ENCODE measurements around the gene C1orf167.

The C1orf167 gene

DNA sequence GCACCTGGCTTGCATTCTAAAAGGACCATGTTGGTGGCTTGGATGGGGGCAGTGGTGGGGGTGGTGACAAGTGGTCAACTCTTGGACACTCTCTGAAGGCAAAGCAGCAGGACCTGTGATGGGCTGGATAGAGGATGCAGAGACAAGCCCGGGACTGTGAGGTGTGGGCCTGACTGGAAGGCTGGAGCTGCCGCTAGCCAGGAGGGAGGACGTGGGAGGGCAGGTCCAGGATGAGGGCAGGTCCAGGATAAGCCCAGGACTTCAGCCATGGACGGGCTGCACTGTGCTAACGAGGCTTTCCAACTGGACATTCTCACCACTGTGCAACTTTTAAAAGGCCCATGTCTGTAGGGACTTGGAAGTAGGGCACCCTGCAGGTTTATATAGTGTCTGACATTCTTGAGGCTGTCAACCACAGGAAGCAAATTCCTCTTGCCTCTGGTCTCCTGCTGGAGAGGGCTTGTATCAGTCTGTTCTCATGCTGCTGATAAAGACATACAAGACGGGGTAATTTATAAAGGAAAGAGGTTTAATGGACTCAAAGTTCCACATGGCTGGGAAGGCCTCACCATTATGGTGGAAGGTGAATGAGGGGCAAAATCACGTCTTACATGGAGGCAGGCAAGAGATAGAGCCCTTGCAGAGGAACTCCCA lies 8.3 kb upstream of the C1orf167 start:
- Histone ChIP-seq H3K79me2 (no peaks in the 10 kb centered on the region), H3K27ac (no peak overlapping the region), H3K27me3 (ENCODE audit: control insufficient read depth, insufficient read depth, low read length) (no peaks in the 10 kb centered on the region), H3K4me1 (no peaks in the 10 kb centered on the region), H3K4me2 (ENCODE audit: low read length) (no peak overlapping the region), H2AFZ (no peak overlapping the region), H3K36me3 (ENCODE audit: control insufficient read depth, insufficient read depth, low read length) (no peaks in the 10 kb centered on the region), H3K9me3 (ENCODE audit: control insufficient read depth, low read length) (no peaks in the 10 kb centered on the region), H3K4me3 (ENCODE audit: low read depth, low read length) (no peak overlapping the region), H3K9ac (no peak overlapping the region)
- TF ChIP-seq, protein P1, sequence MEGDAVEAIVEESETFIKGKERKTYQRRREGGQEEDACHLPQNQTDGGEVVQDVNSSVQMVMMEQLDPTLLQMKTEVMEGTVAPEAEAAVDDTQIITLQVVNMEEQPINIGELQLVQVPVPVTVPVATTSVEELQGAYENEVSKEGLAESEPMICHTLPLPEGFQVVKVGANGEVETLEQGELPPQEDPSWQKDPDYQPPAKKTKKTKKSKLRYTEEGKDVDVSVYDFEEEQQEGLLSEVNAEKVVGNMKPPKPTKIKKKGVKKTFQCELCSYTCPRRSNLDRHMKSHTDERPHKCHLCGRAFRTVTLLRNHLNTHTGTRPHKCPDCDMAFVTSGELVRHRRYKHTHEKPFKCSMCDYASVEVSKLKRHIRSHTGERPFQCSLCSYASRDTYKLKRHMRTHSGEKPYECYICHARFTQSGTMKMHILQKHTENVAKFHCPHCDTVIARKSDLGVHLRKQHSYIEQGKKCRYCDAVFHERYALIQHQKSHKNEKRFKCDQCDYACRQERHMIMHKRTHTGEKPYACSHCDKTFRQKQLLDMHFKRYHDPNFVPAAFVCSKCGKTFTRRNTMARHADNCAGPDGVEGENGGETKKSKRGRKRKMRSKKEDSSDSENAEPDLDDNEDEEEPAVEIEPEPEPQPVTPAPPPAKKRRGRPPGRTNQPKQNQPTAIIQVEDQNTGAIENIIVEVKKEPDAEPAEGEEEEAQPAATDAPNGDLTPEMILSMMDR (IDR thresholded peaks at IDR 0.05), result no peak

DNA sequence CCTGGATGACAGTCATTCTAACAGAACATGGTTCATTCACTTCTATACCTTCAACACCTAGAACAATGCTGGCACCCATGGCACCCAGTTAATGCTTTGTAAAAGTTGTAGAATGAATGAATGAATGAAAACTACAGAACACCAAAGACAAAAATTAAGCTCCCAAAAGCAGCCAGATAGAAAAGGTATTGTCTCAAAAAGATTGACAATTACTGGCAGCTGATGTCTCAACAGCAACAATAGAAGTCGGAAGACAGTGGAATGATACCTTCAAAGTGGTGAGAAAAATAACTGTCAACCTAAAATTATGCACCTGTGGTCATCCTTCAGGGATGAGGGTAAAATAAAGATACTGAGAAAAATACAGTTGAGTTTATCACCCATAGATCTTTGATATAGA lies 4.9 kb upstream of the C1orf167 start:
- Histone ChIP-seq H3K27ac (no peak overlapping the region), H3K9me3 (ENCODE audit: control insufficient read depth, low read length) (no peaks in the 10 kb centered on the region), H3K27me3 (ENCODE audit: control insufficient read depth, insufficient read depth, low read length) (no peaks in the 10 kb centered on the region), H3K36me3 (ENCODE audit: control insufficient read depth, insufficient read depth, low read length) (no peaks in the 10 kb centered on the region), H2AFZ (no peak overlapping the region), H3K4me1 (no peaks in the 10 kb centered on the region), H3K9ac (no peak overlapping the region), H3K4me2 (ENCODE audit: low read length) (no peak overlapping the region), H3K4me3 (ENCODE audit: low read depth, low read length) (no peak overlapping the region), H3K79me2 (no peaks in the 10 kb centered on the region)
- TF ChIP-seq, protein P1 (IDR thresholded peaks at IDR 0.05), result no peak

GRCh38 chr1:11759791-11760190 lies 2.2 kb upstream of the C1orf167 start:
- Histone ChIP-seq H3K4me1 (no peaks in the 10 kb centered on the region), H3K4me3 (ENCODE audit: low read depth, low read length) (no peak overlapping the region), H3K79me2 (no peaks in the 10 kb centered on the region), H3K9me3 (ENCODE audit: control insufficient read depth, low read length) (no peaks in the 10 kb centered on the region), H2AFZ (no peak overlapping the region), H3K9ac (no peak overlapping the region), H3K4me2 (ENCODE audit: low read length) (no peak overlapping the region), H3K27ac (no peak overlapping the region), H3K27me3 (ENCODE audit: control insufficient read depth, insufficient read depth, low read length) (no peaks in the 10 kb centered on the region), H3K36me3 (ENCODE audit: control insufficient read depth, insufficient read depth, low read length) (no peaks in the 10 kb centered on the region)
- TF ChIP-seq, protein P1 (IDR thresholded peaks at IDR 0.05), result no peak

- H3K27ac ChIP-seq, result no peak overlapping the region
- no peaks in the 10 kb centered on the region for H3K27me3 ChIP-seq (ENCODE audit: control insufficient read depth, insufficient read depth, low read length)
- TF ChIP-seq, protein P1 (IDR thresholded peaks at IDR 0.05), result no peak
- no peak overlapping the region for H2AFZ ChIP-seq
- no peak overlapping the region for H3K4me2 ChIP-seq (ENCODE audit: low read length)
- H3K36me3 ChIP-seq (ENCODE audit: control insufficient read depth, insufficient read depth, low read length), result no peaks in the 10 kb centered on the region
- no peak overlapping the region for H3K4me3 ChIP-seq (ENCODE audit: low read depth, low read length)
- H3K4me1 ChIP-seq, result no peaks in the 10 kb centered on the region
- no peaks in the 10 kb centered on the region for H3K9me3 ChIP-seq (ENCODE audit: control insufficient read depth, low read length)
- H3K9ac ChIP-seq, result no peak overlapping the region
- H3K79me2 ChIP-seq, result no peaks in the 10 kb centered on the region
Observed at GRCh38 chr1:11761285-11761684, 708 bp upstream of the C1orf167 start.

DNA sequence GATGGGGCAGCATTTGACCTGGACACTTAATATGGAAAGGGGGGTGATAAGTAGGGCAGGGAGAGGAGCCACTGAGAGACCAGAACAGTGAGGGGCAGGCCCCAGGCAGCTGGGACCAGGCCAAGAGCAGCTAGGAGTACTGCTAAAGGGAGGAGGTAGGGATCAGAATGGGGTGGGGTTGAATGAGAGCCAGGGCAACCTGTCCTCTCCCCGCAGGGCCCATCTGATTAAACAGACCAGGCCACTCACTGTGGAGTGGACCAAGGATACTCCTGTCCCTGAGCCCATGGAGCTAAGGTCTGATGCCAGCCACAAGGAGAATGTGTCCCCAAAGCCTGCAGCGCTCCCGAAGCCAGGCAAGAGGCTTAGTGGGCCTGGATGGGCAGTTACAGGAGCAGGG lies 2.1 kb downstream of the C1orf167 start:
- TF ChIP-seq, protein P1 (IDR thresholded peaks at IDR 0.05), result no peak
- Histone ChIP-seq H3K27me3 (ENCODE audit: control insufficient read depth, insufficient read depth, low read length) (no peaks in the 10 kb centered on the region), H3K27ac (no peak overlapping the region)

More for the DNA sequence above, 2.1 kb downstream of the C1orf167 start:
- no peaks in the 10 kb centered on the region for H3K36me3 ChIP-seq (ENCODE audit: control insufficient read depth, insufficient read depth, low read length)
- H3K4me2 ChIP-seq (ENCODE audit: low read length), result no peak overlapping the region
- H3K4me3 ChIP-seq (ENCODE audit: low read depth, low read length), result no peak overlapping the region
- H3K79me2 ChIP-seq, result no peaks in the 10 kb centered on the region
- no peaks in the 10 kb centered on the region for H3K9me3 ChIP-seq (ENCODE audit: control insufficient read depth, low read length)
- H3K4me1 ChIP-seq, result no peaks in the 10 kb centered on the region
- H2AFZ ChIP-seq, result no peak overlapping the region
- H3K9ac ChIP-seq, result no peak overlapping the region

Measured in parathyroid adenoma (tissue), 2 donors.